CD1c-positive myeloid dendritic cell (primary cell): ENCODE results near the gene GLYATL3.

Experiments used
- DNase-seq: peaks from one replicate; pipeline ENCODE4 v3.0.0-alpha.2; 2016; ENCODE audit errors: extremely low spot score

The GLYATL3 gene

GRCh38 chr6:49514571-49515484 lies 15.1 kb downstream of the GLYATL3 start:
- DNase-seq = no peak

GRCh38 chr6:49515485-49516146 lies 15.9 kb downstream of the GLYATL3 start:
- DNase-seq = no peak

- no peak for DNase-seq
Measured at GRCh38 chr6:49516147-49516505, 16.4 kb downstream of the GLYATL3 start.

- no peak for DNase-seq
Measured at GRCh38 chr6:49517919-49518318, 18.2 kb downstream of the GLYATL3 start.

- peak; percentile 14 for DNase-seq
Measured at GRCh38 chr6:49519660-49520059, 19.9 kb downstream of the GLYATL3 start.

GRCh38 chr6:49522710-49523593 lies 23.2 kb downstream of the GLYATL3 start:
- DNase-seq = no peak

- DNase-seq = no peak
Measured at GRCh38 chr6:49523901-49524300, 24.2 kb downstream of the GLYATL3 start.

- DNase-seq = no peak
Measured at GRCh38 chr6:49524541-49524940, 24.8 kb downstream of the GLYATL3 start.

GRCh38 chr6:49526598-49526997 lies 26.9 kb downstream of the GLYATL3 start:
- no peak for DNase-seq

- no peak for DNase-seq
Measured at GRCh38 chr6:49527320-49527719, 27.6 kb downstream of the GLYATL3 start.

- DNase-seq = no peak
Measured at GRCh38 chr6:49528571-49528970, 28.8 kb downstream of the GLYATL3 start.

- no peak for DNase-seq
Measured at GRCh38 chr6:49530141-49530776, 30.5 kb downstream of the GLYATL3 start.

GRCh38 chr6:49531774-49532569 lies 32.2 kb downstream of the GLYATL3 start:
- peak; percentile 64 for DNase-seq

GRCh38 chr6:49535795-49536194 lies 36.1 kb downstream of the GLYATL3 start:
- DNase-seq = no peak

GRCh38 chr6:49539102-49539501 lies 39.4 kb downstream of the GLYATL3 start:
- no peak for DNase-seq

- DNase-seq = no peak
Measured at GRCh38 chr6:49540614-49541013, 40.9 kb downstream of the GLYATL3 start.

- no peak for DNase-seq
Measured at GRCh38 chr6:49541210-49541724, 41.5 kb downstream of the GLYATL3 start.

- no peak for DNase-seq
Measured at GRCh38 chr6:49541936-49542335, 42.2 kb downstream of the GLYATL3 start.

- DNase-seq = no peak
Measured at GRCh38 chr6:49543087-49543858, 43.5 kb downstream of the GLYATL3 start.

GRCh38 chr6:49546331-49546730 lies 46.6 kb downstream of the GLYATL3 start:
- DNase-seq = no peak
